Adrenal gland (tissue), 12 donors: ENCODE results near the gene CR2. TPM values are rescaled to one million over a fixed set of nuclear protein-coding genes. Genes with fewer than 3 reads are reported as not detected.
"Not testable (repeated sequence)": the region's sequence is repeated elsewhere in the genome, so short reads cannot be mapped to it uniquely, and the experiment has no call there.

Experiments used
- DNase-seq, 7 donors: peaks; one replicate each; pipeline ENCODE4 v3.0.0-alpha.2; 2019 to 2020
- H3K27ac ChIP-seq, 5 donors: fragments of 200-600 bp; sonication (generic) in 4 of 5; 1 replicate in 3 of 5; 2 replicates in 2 of 5; pipeline versions ENCODE4 v1.5.1 to v1.8.0; 2016 to 2020; ENCODE audit warnings: mild to moderate bottlenecking in 1 of 5
- H3K27me3 ChIP-seq: fragments of 200-600 bp; 2 replicates; pipeline ENCODE4 v1.8.0; 2021
- H3K36me3 ChIP-seq, 2 donors: fragments of 200-600 bp; replicated peaks in 1 of 2; 1 replicate in 1 of 2; 2 replicates in 1 of 2; pipeline versions ENCODE4 v1.5.1 to v1.8.0; 2018 to 2022
- H3K4me1 ChIP-seq, 2 donors: fragments of 200-600 bp; replicated peaks in 1 of 2; 1 replicate in 1 of 2; 2 replicates in 1 of 2; pipeline versions ENCODE4 v1.5.1 to v1.8.0; 2018 to 2021
- H3K4me3 ChIP-seq, 4 donors: fragments of 200-600 bp; sonication (generic) in 3 of 4; one replicate each; pipeline ENCODE4 v1.5.1; 2016 to 2018
- H3K9me3 ChIP-seq, 3 donors: fragments of 200-600 bp; sonication (generic) in 1 of 3; replicated peaks in 1 of 3; 1 replicate in 2 of 3; 2 replicates in 1 of 3; pipeline versions ENCODE4 v1.5.1 to v1.8.0; 2016 to 2021
- CTCF ChIP-seq, 6 experiments: fragments of 450-650 bp in 4 of 6; fragments of 200-600 bp in 2 of 6; sonication (generic) in 1 of 6; IDR thresholded peaks; 1 replicate in 5 of 6; 2 replicates in 1 of 6; pipeline versions ENCODE4 v1.5.1 to v1.8.0; 2016 to 2021; ENCODE audit warnings: antibody characterized with exemption in 6 of 6, mild to moderate bottlenecking in 2 of 6, moderate library complexity in 1 of 6
- POLR2A ChIP-seq, 2 donors: fragments of 450-650 bp; IDR thresholded peaks; one replicate each; pipeline ENCODE4 v1.6.1; 2017; ENCODE audit warnings: antibody characterized with exemption in 2 of 2, mild to moderate bottlenecking in 2 of 2, moderate library complexity in 1 of 2
- WGBS, 4 donors: extraction: QIAGEN DNeasy Blood & Tissue Kit in 2 of 4; methylation state at CpG; one replicate each; pipeline versions ENCODE4 v1.1.5 to v1.1.7; 2013 to 2017; 5-methylcytosine and 5-hydroxymethylcytosine counted together
- intact Hi-C, 2 donors: fragments of 100-400 bp; cut with DNase I; formaldehyde crosslinking; loops; one replicate each; pipeline versions ENCODE4 v1.14.1 to v1.15.0; 2022 to 2023
- polyA plus RNA-seq, 3 donors: library from polyadenylated mRNA; stranded (reverse); fragments of 200-250 nt in 2 of 3; fragments of 350-450 nt in 1 of 3; fragmentation: Illumina TruSeq in 1 of 3; extraction: RNeasy Lipid Tissue Mini Kit (QIAGEN cat#74804) in 1 of 3; gene quantifications; one replicate each; pipeline ENCODE4 v1.2.3, GENCODE V29; 2013 to 2014
- total RNA-seq, 9 donors: library from RNA; depleted of rRNA in 4 of 9; stranded (reverse); fragments of >200 nt in 4 of 9; fragments of 120-200 nt in 1 of 9; fragmentation: NEBNext Ultra II Directional in 1 of 9; extraction: Animal tissue kit (Norgen Biotek cat#: 25700) in 1 of 9; gene quantifications; one replicate each; pipeline versions ENCODE4 v1.1.0 to v1.2.4, GENCODE V29; 2013 to 2023
- donor health status: healthy with polysubstance abuse.
- donor health status: Bipolar disorder and iron deficiency.
- donor health status: DM: yes; HTN: yes; CAD: no.
- donor health status: DM: no; HTN: no; CAD: no.
- donor health status: DM: no; HTN: no; CAD: no.
- donor health status: DM: yes; HTN: yes; CAD: no.

The CR2 gene
- total and polyA plus RNA-seq, 12 donors = 0.03 to 0.11 (median 0.07) TPM; not detected in 8

- TF ChIP-seq CTCF (IDR thresholded peaks at IDR 0.05) = no peak
- TF ChIP-seq POLR2A (IDR thresholded peaks at IDR 0.05) = no peak
- WGBS, 4 donors = 68 to 79% (median 77%) methylated on average over 1 of the region's 1 CpG
- H3K9me3 ChIP-seq = no peaks in the 10 kb centered on the region
- no peaks in the 10 kb centered on the region for H3K4me1 ChIP-seq
- intact Hi-C loops = no loop called here
- H3K36me3 ChIP-seq = no peaks in the 10 kb centered on the region
- DNase-seq = no peak
- peaks cover 18% of the 10 kb centered on the region for H3K27me3 ChIP-seq
- no peak overlapping the region for H3K4me3 ChIP-seq
- H3K27ac ChIP-seq = no peak overlapping the region
These were observed 40.0 kb downstream of the CR2 start for GRCh38 chr1:207494171-207494570.

GRCh38 chr1:207495281-207495680 lies 41.2 kb downstream of the CR2 start:
- H3K27ac ChIP-seq, H3K9me3 ChIP-seq, H3K4me1 ChIP-seq, H3K36me3 ChIP-seq, DNase-seq, H3K4me3 ChIP-seq: not testable (repeated sequence)
- intact Hi-C loops = loop anchor here in 1 of 2 donors (5.0 kb wide), 1 partner anchor 408 kb away; the partner anchor contains the start of gene C4BPB
- 79 to 83% (median 81%) methylated on average over 8 of the region's 8 CpGs for WGBS, 4 donors
- peaks cover 23% of the 10 kb centered on the region for H3K27me3 ChIP-seq

- H3K4me1 ChIP-seq = no peaks in the 10 kb centered on the region
- peak in 4 of 7 donors; percentile 18 to 33 (median 22) for DNase-seq
- intact Hi-C loops = loop anchor here in 1 of 2 donors (5.0 kb wide), 1 partner anchor 409 kb away; the partner anchor contains the start of gene C4BPB
- H3K4me3 ChIP-seq = peak within 1 kb of the TSS in 2 of 4 donors; percentile 2 to 45
- H3K27me3 ChIP-seq = peaks cover 26% of the 10 kb centered on the region
- H3K27ac ChIP-seq = peak within 1 kb of the TSS in 1 of 5 donors; percentile 24
- TF ChIP-seq POLR2A (IDR thresholded peaks at IDR 0.05) = no peak
- WGBS, 4 donors = 6 to 26% (median 12%) methylated on average over 21 to 68 of the region's 68 CpGs
- no peaks in the 10 kb centered on the region for H3K36me3 ChIP-seq
- no peaks in the 10 kb centered on the region for H3K9me3 ChIP-seq
These were observed 42.0 kb downstream of the CR2 start, which contains the start of gene CR1 for GRCh38 chr1:207495801-207496792. CR1 (plus strand) TSS chr1:207496157; CDS start chr1:207496268, 111 bp downstream.

DNA sequence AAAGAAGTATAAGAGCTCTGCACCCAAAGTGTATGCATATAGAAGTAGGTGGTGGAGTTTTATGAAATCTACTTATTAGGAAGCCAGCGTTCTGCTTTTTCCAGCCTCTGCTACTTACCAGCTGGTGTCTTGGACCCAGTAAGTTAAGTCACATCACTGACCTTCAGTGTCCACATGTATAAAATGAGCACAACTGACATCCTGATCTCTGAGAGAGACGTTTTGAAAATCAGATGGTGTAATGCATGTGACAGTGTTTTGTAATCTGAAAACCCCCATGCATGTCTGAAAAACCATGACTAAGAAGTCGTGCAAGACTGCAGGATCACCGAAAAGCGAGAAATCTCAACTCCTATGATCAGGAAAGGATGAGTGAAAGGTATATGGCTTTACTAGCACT lies 43.8 kb downstream of the CR2 start:
- TF ChIP-seq CTCF (IDR thresholded peaks at IDR 0.05) = no peak
- TF ChIP-seq POLR2A (IDR thresholded peaks at IDR 0.05) = no peak
- H3K4me3 ChIP-seq = no peak overlapping the region
- no peaks in the 10 kb centered on the region for H3K9me3 ChIP-seq
- 51 to 58% (median 56%) methylated on average over 5 of the region's 5 CpGs for WGBS, 4 donors
- no peak for DNase-seq
- no peak overlapping the region for H3K27ac ChIP-seq
- no peaks in the 10 kb centered on the region for H3K4me1 ChIP-seq
- no peaks in the 10 kb centered on the region for H3K36me3 ChIP-seq
- peaks cover 16% of the 10 kb centered on the region for H3K27me3 ChIP-seq
- intact Hi-C loops = loop anchor here in 1 of 2 donors (5.0 kb wide), 1 partner anchor 411 kb away; the partner anchor contains the start of gene C4BPB

DNA sequence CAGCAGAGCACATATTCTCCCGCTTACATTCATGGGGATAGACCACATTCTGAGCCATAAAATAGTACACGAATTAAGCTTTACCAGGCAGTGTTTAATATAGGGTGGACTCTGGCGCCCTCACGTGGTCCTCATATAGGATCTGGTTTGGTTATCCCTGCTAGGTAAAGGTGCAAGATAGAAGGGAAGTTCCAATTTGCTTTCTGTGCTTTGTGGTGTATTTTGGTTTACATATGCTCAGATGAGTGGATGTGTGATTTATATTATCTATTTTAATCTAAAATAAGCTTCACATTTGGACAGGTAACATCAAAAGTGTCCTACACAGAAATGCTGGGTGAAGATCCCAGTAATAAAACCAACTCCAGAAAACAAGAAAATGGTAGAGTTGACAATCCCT lies 45.4 kb downstream of the CR2 start:
- Histone ChIP-seq H3K27ac (no peak overlapping the region), H3K36me3 (no peaks in the 10 kb centered on the region), H3K9me3 (no peaks in the 10 kb centered on the region), H3K4me1 (no peaks in the 10 kb centered on the region), H3K27me3 (peaks cover 23% of the 10 kb centered on the region), H3K4me3 (no peak overlapping the region)
- DNase-seq = peak; percentile 52 to 87 (median 76)
- 0 to 2% (median 1%) methylated on average over 4 of the region's 4 CpGs for WGBS, 4 donors
- intact Hi-C loops = loop anchor here in 1 of 2 donors (5.0 kb wide), 1 partner anchor 412 kb away; the partner anchor contains the start of gene C4BPB
- TF ChIP-seq POLR2A (IDR thresholded peaks at IDR 0.05) (no peak), CTCF (IDR thresholded peaks at IDR 0.05) (peak; percentile 38 to 74 (median 66))
